Astrocyte (in vitro differentiated cells and primary cell): ENCODE data around the gene RAF1.

Source experiments
- CTCF ChIP-seq: IDR thresholded peaks from 2 replicates; pipeline ENCODE4 v1.5.1; 2011; ENCODE audit warnings: low read depth, mild to moderate bottlenecking, inconsistent platforms, low read length, moderate library complexity; ENCODE audit not compliant: insufficient read depth
- EZH2 ChIP-seq: IDR thresholded peaks from 2 replicates; pipeline ENCODE4 v1.6.1; 2012; ENCODE audit warnings: mild to moderate bottlenecking, low read length, inconsistent platforms; ENCODE audit not compliant: insufficient read depth

GRCh38 chr3:12583280-12583679 lies 80.6 kb downstream of the RAF1 start:
- TF ChIP-seq CTCF (no peak), EZH2 (no peak)
